ENCODE results near the gene RIPOR1.

RIPOR1 gene

GRCh38 chr16:67540756-67541155 lies 12.1 kb downstream of the RIPOR1 start:
- DNase-seq = no peak

GRCh38 chr16:67541391-67542263 lies 13.0 kb downstream of the RIPOR1 start:
- peak; percentile 51 for DNase-seq

GRCh38 chr16:67542464-67542863 lies 13.8 kb downstream of the RIPOR1 start:
- DNase-seq = peak; percentile 78

GRCh38 chr16:67543036-67543435 lies 14.4 kb downstream of the RIPOR1 start:
- no peak for DNase-seq

- no peak for DNase-seq
These were observed 15.0 kb downstream of the RIPOR1 start for GRCh38 chr16:67543582-67543981.

GRCh38 chr16:67544329-67544841 lies 15.8 kb downstream of the RIPOR1 start:
- no peak for DNase-seq

GRCh38 chr16:67544844-67545664 lies 16.4 kb downstream of the RIPOR1 start:
- no peak for DNase-seq

GRCh38 chr16:67545665-67546024 lies 17.0 kb downstream of the RIPOR1 start:
- no peak for DNase-seq

GRCh38 chr16:67546091-67546501 lies 17.5 kb downstream of the RIPOR1 start:
- DNase-seq = no peak

GRCh38 chr16:67546761-67547422 lies 18.3 kb downstream of the RIPOR1 start:
- DNase-seq = peak; percentile 91

- DNase-seq = no peak
These were observed 19.0 kb downstream of the RIPOR1 start for GRCh38 chr16:67547423-67548264.

- no peak for DNase-seq
These were observed 19.9 kb downstream of the RIPOR1 start for GRCh38 chr16:67548265-67549126.

GRCh38 chr16:67549240-67549639 lies 20.6 kb downstream of the RIPOR1 start:
- no peak for DNase-seq

GRCh38 chr16:67549936-67550335 lies 21.3 kb downstream of the RIPOR1 start:
- DNase-seq = no peak

GRCh38 chr16:67551091-67551490 lies 22.5 kb downstream of the RIPOR1 start:
- no peak for DNase-seq

GRCh38 chr16:67551972-67552371 lies 23.3 kb downstream of the RIPOR1 start:
- no peak for DNase-seq

GRCh38 chr16:67552476-67552875 lies 23.8 kb downstream of the RIPOR1 start:
- no peak for DNase-seq

- DNase-seq = no peak
These were observed 27.2 kb downstream of the RIPOR1 start for GRCh38 chr16:67555795-67556212.

- no peak for DNase-seq
These were observed 30.2 kb downstream of the RIPOR1 start for GRCh38 chr16:67558859-67559258.

- DNase-seq = no peak
These were observed 32.3 kb downstream of the RIPOR1 start for GRCh38 chr16:67560827-67561342.

GRCh38 chr16:67561501-67561823 lies 32.8 kb downstream of the RIPOR1 start:
- no peak for DNase-seq
